Measurements from ENCODE around the gene PGLYRP4. TPM values are rescaled to one million over a fixed set of nuclear protein-coding genes. Genes with fewer than 3 reads are reported as not detected.

Gene PGLYRP4
- total RNA-seq, 6 experiments from 2014 or later: not detected

- TF ChIP-seq POLR2A (IDR thresholded peaks at IDR 0.05): no peak
- TF ChIP-seq, protein P1, sequence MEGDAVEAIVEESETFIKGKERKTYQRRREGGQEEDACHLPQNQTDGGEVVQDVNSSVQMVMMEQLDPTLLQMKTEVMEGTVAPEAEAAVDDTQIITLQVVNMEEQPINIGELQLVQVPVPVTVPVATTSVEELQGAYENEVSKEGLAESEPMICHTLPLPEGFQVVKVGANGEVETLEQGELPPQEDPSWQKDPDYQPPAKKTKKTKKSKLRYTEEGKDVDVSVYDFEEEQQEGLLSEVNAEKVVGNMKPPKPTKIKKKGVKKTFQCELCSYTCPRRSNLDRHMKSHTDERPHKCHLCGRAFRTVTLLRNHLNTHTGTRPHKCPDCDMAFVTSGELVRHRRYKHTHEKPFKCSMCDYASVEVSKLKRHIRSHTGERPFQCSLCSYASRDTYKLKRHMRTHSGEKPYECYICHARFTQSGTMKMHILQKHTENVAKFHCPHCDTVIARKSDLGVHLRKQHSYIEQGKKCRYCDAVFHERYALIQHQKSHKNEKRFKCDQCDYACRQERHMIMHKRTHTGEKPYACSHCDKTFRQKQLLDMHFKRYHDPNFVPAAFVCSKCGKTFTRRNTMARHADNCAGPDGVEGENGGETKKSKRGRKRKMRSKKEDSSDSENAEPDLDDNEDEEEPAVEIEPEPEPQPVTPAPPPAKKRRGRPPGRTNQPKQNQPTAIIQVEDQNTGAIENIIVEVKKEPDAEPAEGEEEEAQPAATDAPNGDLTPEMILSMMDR (IDR thresholded peaks at IDR 0.05): no peak
- no peaks in the 10 kb centered on the region for H3K9me3 ChIP-seq
- no peak overlapping the region for H3K4me3 ChIP-seq
- no peak overlapping the region for H3K27ac ChIP-seq
- no peaks in the 10 kb centered on the region for H3K27me3 ChIP-seq
- intact Hi-C loops (cut with DNase I): no loop called here
- no peaks in the 10 kb centered on the region for H3K4me1 ChIP-seq
- H3K36me3 ChIP-seq: no peaks in the 10 kb centered on the region
- ATAC-seq (no peak), DNase-seq (no peak)
- WGBS (ENCODE audit: insufficient coverage, low coverage, low lambda C conversion rate, missing lambda C conversion rate): 86% methylated on average over 2 of the region's 2 CpGs
These were observed 23.9 kb upstream of the PGLYRP4 start for GRCh38 chr1:153372571-153372970.

- no peak overlapping the region for H3K27ac ChIP-seq
- H3K4me3 ChIP-seq: no peak overlapping the region
- intact Hi-C loops (cut with DNase I): no loop called here
- DNase-seq (no peak), ATAC-seq (no peak)
- no peak for TF ChIP-seq POLR2A (IDR thresholded peaks at IDR 0.05)
- TF ChIP-seq, protein P1 (IDR thresholded peaks at IDR 0.05): no peak
- no CpG with 5 or more reads among the region's 1 CpG for WGBS (ENCODE audit: insufficient coverage, low coverage, low lambda C conversion rate, missing lambda C conversion rate)
- no peaks in the 10 kb centered on the region for H3K9me3 ChIP-seq
- no peaks in the 10 kb centered on the region for H3K4me1 ChIP-seq
- H3K27me3 ChIP-seq: no peaks in the 10 kb centered on the region
- no peaks in the 10 kb centered on the region for H3K36me3 ChIP-seq
These were observed 22.6 kb upstream of the PGLYRP4 start for GRCh38 chr1:153371231-153371630.

DNA sequence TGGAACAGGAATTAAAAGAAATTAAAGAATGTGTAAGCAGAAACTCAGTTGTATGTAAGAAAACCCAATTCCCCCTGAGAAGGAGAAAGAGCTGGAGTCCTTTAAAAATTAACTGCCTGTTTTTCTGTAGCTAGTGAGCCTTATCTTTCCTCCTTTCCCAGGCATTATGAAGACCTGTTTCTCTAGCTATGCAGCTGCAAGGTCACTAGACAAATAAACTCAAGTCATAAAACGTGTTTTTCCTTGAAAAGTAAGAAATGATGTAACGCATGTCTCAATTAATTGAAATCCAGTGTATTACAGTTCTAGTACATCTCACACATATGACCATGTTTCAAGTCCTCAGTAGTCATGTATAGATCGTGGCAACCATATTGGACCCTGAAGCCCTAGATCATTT, 21.5 kb upstream of the PGLYRP4 start:
- H3K36me3 ChIP-seq: no peaks in the 10 kb centered on the region
- TF ChIP-seq, protein P1 (IDR thresholded peaks at IDR 0.05): no peak
- no peak for TF ChIP-seq POLR2A (IDR thresholded peaks at IDR 0.05)
- no peaks in the 10 kb centered on the region for H3K4me1 ChIP-seq
- DNase-seq: no peak
- ATAC-seq: no peak
- H3K27ac ChIP-seq: no peak overlapping the region
- no peak overlapping the region for H3K4me3 ChIP-seq
- no peaks in the 10 kb centered on the region for H3K27me3 ChIP-seq
- intact Hi-C loops (cut with DNase I): no loop called here
- WGBS (ENCODE audit: insufficient coverage, low coverage, low lambda C conversion rate, missing lambda C conversion rate): 56% methylated on average over 3 of the region's 3 CpGs
- H3K9me3 ChIP-seq: no peaks in the 10 kb centered on the region

- Histone ChIP-seq H3K4me1 (no peaks in the 10 kb centered on the region), H3K27me3 (no peaks in the 10 kb centered on the region), H3K9me3 (no peaks in the 10 kb centered on the region), H3K27ac (no peak overlapping the region), H3K4me3 (no peak overlapping the region), H3K36me3 (no peaks in the 10 kb centered on the region)
- ATAC-seq (peak in 1 of 4 donors; percentile 21), DNase-seq (no peak)
- intact Hi-C loops (cut with DNase I): no loop called here
- TF ChIP-seq, protein P1 (IDR thresholded peaks at IDR 0.05): no peak
- no peak for TF ChIP-seq POLR2A (IDR thresholded peaks at IDR 0.05)
- WGBS (ENCODE audit: insufficient coverage, low coverage, low lambda C conversion rate, missing lambda C conversion rate): 41% methylated on average over 2 of the region's 2 CpGs
These were observed 19.9 kb upstream of the PGLYRP4 start for GRCh38 chr1:153368495-153368894.

DNA sequence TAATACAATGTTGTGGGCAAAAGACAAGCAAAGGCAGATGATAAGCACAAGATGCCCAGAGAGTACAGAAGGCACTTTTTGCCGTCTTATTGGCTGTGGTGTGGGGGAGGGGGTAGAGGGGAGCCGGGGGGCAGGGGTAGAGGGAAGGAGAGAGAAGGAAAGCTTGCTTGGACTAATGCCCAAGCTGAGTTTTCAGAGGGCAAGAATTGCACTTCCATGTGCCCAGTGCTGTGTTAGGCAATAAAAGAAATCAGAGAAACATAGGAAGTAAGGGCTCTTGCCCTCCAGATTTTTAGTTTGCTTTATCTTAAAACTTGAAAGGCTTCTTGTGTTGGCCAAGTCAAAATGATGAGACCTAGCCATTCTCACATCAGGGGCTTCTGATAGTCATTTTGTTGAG, 18.4 kb upstream of the PGLYRP4 start:
- H3K4me1 ChIP-seq: no peaks in the 10 kb centered on the region
- ATAC-seq: peak in 1 of 4 donors; percentile 16

More for the DNA sequence above, 18.4 kb upstream of the PGLYRP4 start:
- H3K27me3 ChIP-seq: no peaks in the 10 kb centered on the region
- no peaks in the 10 kb centered on the region for H3K9me3 ChIP-seq
- no peak for DNase-seq
- no peak overlapping the region for H3K27ac ChIP-seq
- intact Hi-C loops (cut with DNase I): no loop called here
- H3K36me3 ChIP-seq: no peaks in the 10 kb centered on the region
- no peak overlapping the region for H3K4me3 ChIP-seq
- no peak for TF ChIP-seq POLR2A (IDR thresholded peaks at IDR 0.05)
- TF ChIP-seq, protein P1 (IDR thresholded peaks at IDR 0.05): no peak
- 35% methylated on average over 2 of the region's 2 CpGs for WGBS (ENCODE audit: insufficient coverage, low coverage, low lambda C conversion rate, missing lambda C conversion rate)

Data from right lobe of liver (tissue), 6 donors.